HepG2 (cell line): ENCODE results near the gene ICAM5. TPM values are rescaled to one million over a fixed set of nuclear protein-coding genes. Genes with fewer than 3 reads are reported as not detected.

Source experiments
- ATAC-seq: fragments of 200-7000 bp; cut with Tn5 transposase; 3 replicates; pipeline ENCODE4 v1.9.1; 2020; ENCODE audit warnings: mild to moderate bottlenecking, moderate library complexity
- BruUV-seq: library from RNA; stranded (reverse); fragments of 400-500 nt; replicated peaks from 2 replicates; lab custom pipeline; 2021; lab: Mats Ljungman, UMichigan
- CTCF ChIA-PET: fragments of 300-600 bp; formaldehyde crosslinking; extraction: SDS; loops from one replicate; lab custom pipeline; 2021; ENCODE audit warnings: low total read pairs, inconsistent platforms, low intra/inter-chr PET ratio; lab: Yijun Ruan, JAX
- POLR2A ChIA-PET: fragments of 350-600 bp; sonication (Branson Sonifier 250); formaldehyde crosslinking; loops from one replicate; lab custom pipeline; 2020; ENCODE audit warnings: antibody characterized with exemption, inconsistent platforms; lab: Yijun Ruan, JAX
- DNase-seq: peaks from one replicate; pipeline ENCODE4 v3.0.0-alpha.2; 2015; ENCODE audit warnings: low spot score
- FAIRE-seq: peaks from 3 replicates; lab custom pipeline; 2011; peaks lifted over from hg19 to GRCh38; lab: Jason Lieb, UNC
- H2AFZ ChIP-seq: one replicate; pipeline ENCODE4 v1.6.1; 2011; ENCODE audit warnings: low read length, inconsistent platforms
- H3K27ac ChIP-seq: fragments of 300-600 bp; 3 replicates; pipeline ENCODE4 v1.8.0; 2011; ENCODE audit warnings: mixed run types, mild to moderate bottlenecking, mixed read lengths, low read length, inconsistent platforms; ENCODE audit not compliant: insufficient read depth; ENCODE audit errors: extremely low read length
- H3K27me3 ChIP-seq, 2 experiments: fragments of 200-600 bp in 1 of 2; 2 replicates in 1 of 2; 3 replicates in 1 of 2; pipeline versions ENCODE4 v1.6.0 to v1.8.0; 2011; ENCODE audit warnings: low read length in 2 of 2, mild to moderate bottlenecking in 2 of 2, moderate library complexity in 2 of 2, inconsistent platforms in 1 of 2; ENCODE audit not compliant: insufficient read depth in 2 of 2, control insufficient read depth in 1 of 2
- H3K36me3 ChIP-seq, 2 experiments: fragments of 200-600 bp in 1 of 2; replicated peaks in 1 of 2; 2 replicates in 1 of 2; 3 replicates in 1 of 2; pipeline versions ENCODE4 v1.5.1 to v1.8.0; 2011; ENCODE audit warnings: low read length in 2 of 2, inconsistent platforms in 1 of 2; ENCODE audit not compliant: insufficient read depth in 2 of 2, control insufficient read depth in 1 of 2
- H3K4me1 ChIP-seq: 2 replicates; pipeline ENCODE4 v1.5.1; 2012; ENCODE audit warnings: low read length, inconsistent platforms; ENCODE audit not compliant: insufficient read depth
- H3K4me2 ChIP-seq: 2 replicates; pipeline ENCODE4 v1.6.0; 2011; ENCODE audit warnings: low read depth, low read length, inconsistent platforms
- H3K4me3 ChIP-seq, 3 experiments: fragments of 200-600 bp in 1 of 3; sonication (generic), shearing (Covaris generic) in 1 of 3; replicated peaks in 1 of 3; 2 replicates each; pipeline ENCODE4 v1.5.1; 2011 to 2016; ENCODE audit warnings: low read length in 3 of 3, inconsistent platforms in 2 of 3, low read depth in 2 of 3, mild to moderate bottlenecking in 2 of 3, control low read depth in 1 of 3, mixed read lengths in 1 of 3; ENCODE audit not compliant: insufficient read depth in 1 of 3
- H3K79me2 ChIP-seq: one replicate; pipeline ENCODE4 v1.6.1; 2011; ENCODE audit warnings: low read length, inconsistent platforms; ENCODE audit not compliant: insufficient read depth
- H3K9ac ChIP-seq: 2 replicates; pipeline ENCODE4 v1.6.0; 2011; ENCODE audit warnings: mild to moderate bottlenecking, low read depth, low read length, inconsistent platforms; ENCODE audit not compliant: insufficient read depth
- H3K9me3 ChIP-seq: 2 replicates; pipeline ENCODE4 v1.5.1; 2012; ENCODE audit warnings: mild to moderate bottlenecking, low read length
- H4K20me1 ChIP-seq: 2 replicates; pipeline ENCODE4 v1.6.0; 2011; ENCODE audit warnings: inconsistent platforms, mild to moderate bottlenecking, low read length, moderate library complexity; ENCODE audit not compliant: insufficient read depth
- ATF2 ChIP-seq: sonication (generic); formaldehyde crosslinking; IDR thresholded peaks from 2 replicates; pipeline ENCODE4 v1.4.0; 2020; ENCODE audit warnings: missing genetic modification reagents
- HNRNPLL ChIP-seq: fragments of 200-400 bp; formaldehyde crosslinking; IDR thresholded peaks from 2 replicates; pipeline ENCODE4 v1.6.1; 2017; ENCODE audit warnings: mild to moderate bottlenecking, low read depth, low read length; ENCODE audit not compliant: poor library complexity, severe bottlenecking
- HOMEZ ChIP-seq: IDR thresholded peaks from 2 replicates; pipeline ENCODE4 v1.6.1; 2016; ENCODE audit warnings: low read depth
- IRF1 ChIP-seq: sonication (generic); formaldehyde crosslinking; IDR thresholded peaks from 2 replicates; pipeline ENCODE4 v1.4.0; 2020; ENCODE audit warnings: low read depth, mild to moderate bottlenecking, missing genetic modification reagents
- PAWR ChIP-seq: sonication (generic); formaldehyde crosslinking; IDR thresholded peaks from 2 replicates; pipeline ENCODE4 v1.4.0; 2020; ENCODE audit warnings: missing genetic modification reagents, mild to moderate bottlenecking, borderline replicate concordance
- PAX8 ChIP-seq: sonication (generic); formaldehyde crosslinking; IDR thresholded peaks from 2 replicates; pipeline ENCODE4 v1.8.0; 2022; ENCODE audit warnings: mild to moderate bottlenecking, missing genetic modification reagents, borderline replicate concordance
- POLR2A ChIP-seq, 2 experiments: IDR thresholded peaks; 2 replicates each; pipeline ENCODE4 v1.6.1; 2011; ENCODE audit warnings: low read depth in 2 of 2, low read length in 2 of 2, mild to moderate bottlenecking in 1 of 2, moderate library complexity in 1 of 2; ENCODE audit not compliant: insufficient read depth in 1 of 2
- SMARCE1 ChIP-seq: fragments of 450-650 bp; IDR thresholded peaks from 2 replicates; pipeline ENCODE4 v1.6.1; 2017; ENCODE audit warnings: borderline replicate concordance
- ZNF274 ChIP-seq: sonication (generic); formaldehyde crosslinking; IDR thresholded peaks from 2 replicates; pipeline ENCODE4 v1.5.1; 2020; ENCODE audit warnings: mild to moderate bottlenecking, missing genetic modification reagents
- WGBS: methylation state at CpG from one replicate; pipeline ENCODE4 v1.1.6; 2017; ENCODE audit warnings: low lambda C conversion rate; 5-methylcytosine and 5-hydroxymethylcytosine counted together
- in situ Hi-C: cut with HindIII; loops from 2 replicates; pipeline ENCODE4 v1.10.0; 2017; ENCODE audit warnings: low pct_unique_long_range_greater_than_20kb; ENCODE audit not compliant: extremely low pct_ligation_motif_present
- intact Hi-C: fragments of 100-400 bp; cut with micrococcal nuclease; formaldehyde crosslinking; loops from one replicate; pipeline ENCODE4 v1.10.0; 2022; ENCODE audit not compliant: unreplicated experiment
- polyA plus RNA-seq, 8 experiments: library from polyadenylated mRNA; depleted of rRNA in 3 of 8; stranded (reverse) in 7 of 8; unstranded in 1 of 8; fragments of >200 nt; fragmentation: Illumina TruSeq in 4 of 8; extraction: Trizol in 4 of 8; gene quantifications; 2 replicates each; pipeline versions ENCODE4 v1.2.1 to v1.2.3, GENCODE V29; 2011 to 2016; ENCODE audit warnings: low read depth in 4 of 8, missing spikeins in 1 of 8, mixed read lengths in 1 of 8; ENCODE audit not compliant: insufficient read depth in 1 of 8
- total RNA-seq, 5 experiments: library from RNA; depleted of rRNA; stranded (reverse); fragments of >200 nt; fragmentation: Illumina TruSeq; extraction: Trizol; gene quantifications; 2 replicates each; pipeline ENCODE4 v1.2.3, GENCODE V29; 2016; ENCODE audit warnings: low read depth in 1 of 5

ICAM5 gene
- total and polyA plus RNA-seq, 2 of the 13 experiments (the other 11 are each of a cell fraction or from before 2014, with no cell fraction given), result 0.46 to 1.6 TPM

- TF ChIP-seq HNRNPLL, result no peak
- no peak for TF ChIP-seq PAWR (CRISPR knock-in tag)
- no peak for TF ChIP-seq SMARCE1
- no peak for TF ChIP-seq PAX8 (CRISPR knock-in tag)
- TF ChIP-seq HOMEZ, result no peak
- TF ChIP-seq ATF2, result no peak
- no peak for TF ChIP-seq ZNF274 (CRISPR knock-in tag)
Measured at GRCh38 chr19:10325732-10326131, 36.0 kb downstream of the ICAM5 start (continued).

GRCh38 chr19:10327793-10328192, 38.0 kb downstream of the ICAM5 start:
- POLR2A ChIA-PET, result no interaction called here
- Histone ChIP-seq H3K4me2 (no peak overlapping the region), H3K79me2 (peaks cover 23% of the 10 kb centered on the region), H3K9ac (no peak overlapping the region), H3K9me3 (no peaks in the 10 kb centered on the region)
- FAIRE-seq (no peak), ATAC-seq (no peak)
- in situ Hi-C loops, result no loop called here
- TF ChIP-seq IRF1 (no peak), POLR2A (IDR thresholded peaks at IDR 0.05; ENCODE audit: insufficient read depth in 1 of 2, low read depth in 2 of 2, low read length in 2 of 2) (0 out of 4 replicates have a peak, but pooled peaks of 1 of the 2 experiments have one; percentile 23)
- TF ChIP-seq, all 625 proteins: peak for 1
- no peak overlapping the region for H2AFZ ChIP-seq
- peaks cover 11% of the 10 kb centered on the region for H3K4me1 ChIP-seq
- DNase-seq, result no peak
- no peak overlapping the region for H3K27ac ChIP-seq
- CTCF ChIA-PET, result no interaction called here
- intact Hi-C loops, result no loop called here
- no peaks in the 10 kb centered on the region; a peak in 1 of 5 replicates for H3K27me3 ChIP-seq
- BruUV-seq, result no TSS peak
- H3K4me3 ChIP-seq, result no peak overlapping the region
- H4K20me1 ChIP-seq, result peaks cover 16% of the 10 kb centered on the region; the same call in 1 of the 2 replicates
- 96% methylated on average over 4 of the region's 7 CpGs for WGBS
- peaks cover 35 to 73% of the 10 kb centered on the region in 2 experiments for H3K36me3 ChIP-seq
